Astrocyte of the cerebellum (primary cell): Measurements from ENCODE around the gene RPS15.
A peak's percentile ranks its signal among the peaks of the same experiment; 100 is the strongest.

Source experiments
- DNase-seq: peaks from one replicate; pipeline ENCODE4 v3.0.0-alpha.2; 2011; ENCODE audit warnings: low read depth
- H3K4me3 ChIP-seq: 2 replicates; pipeline ENCODE4 v1.5.1; 2011; ENCODE audit warnings: mild to moderate bottlenecking, low read depth, low read length, moderate library complexity
- in situ Hi-C: cut with HindIII; loops from 2 replicates; pipeline ENCODE4 v1.10.0; 2017; ENCODE audit warnings: low sequenced_read_pairs
- TF ChIP-seq, protein P1 (sequence below): IDR thresholded peaks from 2 replicates; pipeline ENCODE4 v1.5.1; 2012; ENCODE audit warnings: low read length, low read depth, moderate library complexity, mild to moderate bottlenecking; ENCODE audit errors: missing control alignments

Gene RPS15

DNA sequence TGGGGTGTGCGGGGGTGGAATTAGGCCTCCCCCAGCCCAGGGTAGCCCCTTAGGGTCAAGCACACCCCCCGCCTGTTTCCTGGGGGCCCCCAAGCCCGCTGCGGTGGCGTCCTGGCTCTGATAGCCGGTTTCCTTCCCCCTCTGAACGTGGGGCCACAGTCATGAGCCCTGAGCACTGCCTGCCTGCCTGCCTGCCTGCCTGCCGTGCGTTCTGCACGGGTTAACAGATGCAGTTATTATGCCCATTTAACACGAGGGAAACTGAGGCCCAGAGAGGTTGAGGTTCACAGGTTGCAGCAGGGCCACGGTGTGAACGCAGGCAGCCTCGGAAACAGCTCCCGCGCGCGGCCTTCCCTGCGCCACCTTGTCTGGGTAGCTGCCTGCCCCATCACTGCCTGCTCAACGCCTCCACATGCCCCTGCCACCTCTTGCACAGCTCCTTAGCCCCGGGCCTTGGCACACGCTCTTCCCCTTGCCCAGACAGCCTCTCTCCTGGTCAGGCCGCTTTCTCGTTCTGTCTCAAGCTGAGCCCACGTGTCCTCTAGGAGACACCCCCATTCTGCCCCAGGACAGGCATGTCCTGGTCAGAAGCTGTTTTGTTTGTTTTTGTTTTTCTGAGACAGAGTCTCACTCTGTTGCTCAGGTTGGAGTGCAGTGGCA lies 35.7 kb upstream of the RPS15 start:
- in situ Hi-C loops = no loop called here
- TF ChIP-seq, protein P1, sequence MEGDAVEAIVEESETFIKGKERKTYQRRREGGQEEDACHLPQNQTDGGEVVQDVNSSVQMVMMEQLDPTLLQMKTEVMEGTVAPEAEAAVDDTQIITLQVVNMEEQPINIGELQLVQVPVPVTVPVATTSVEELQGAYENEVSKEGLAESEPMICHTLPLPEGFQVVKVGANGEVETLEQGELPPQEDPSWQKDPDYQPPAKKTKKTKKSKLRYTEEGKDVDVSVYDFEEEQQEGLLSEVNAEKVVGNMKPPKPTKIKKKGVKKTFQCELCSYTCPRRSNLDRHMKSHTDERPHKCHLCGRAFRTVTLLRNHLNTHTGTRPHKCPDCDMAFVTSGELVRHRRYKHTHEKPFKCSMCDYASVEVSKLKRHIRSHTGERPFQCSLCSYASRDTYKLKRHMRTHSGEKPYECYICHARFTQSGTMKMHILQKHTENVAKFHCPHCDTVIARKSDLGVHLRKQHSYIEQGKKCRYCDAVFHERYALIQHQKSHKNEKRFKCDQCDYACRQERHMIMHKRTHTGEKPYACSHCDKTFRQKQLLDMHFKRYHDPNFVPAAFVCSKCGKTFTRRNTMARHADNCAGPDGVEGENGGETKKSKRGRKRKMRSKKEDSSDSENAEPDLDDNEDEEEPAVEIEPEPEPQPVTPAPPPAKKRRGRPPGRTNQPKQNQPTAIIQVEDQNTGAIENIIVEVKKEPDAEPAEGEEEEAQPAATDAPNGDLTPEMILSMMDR = no peak
- no peak for DNase-seq
- no peak overlapping the region for H3K4me3 ChIP-seq

- in situ Hi-C loops = no loop called here
- H3K4me3 ChIP-seq = peak overlapping the region; percentile 47
- DNase-seq = peak; percentile 93
- TF ChIP-seq, protein P1 = peak; percentile 32
Observed at GRCh38 chr19:1406774-1407527, 31.2 kb upstream of the RPS15 start.

- TF ChIP-seq, protein P1 = no peak
- H3K4me3 ChIP-seq = peak within 1 kb of the TSS; percentile 91
- DNase-seq = no peak
- in situ Hi-C loops = no loop called here
Observed at GRCh38 chr19:1407528-1408299, 30.5 kb upstream of the RPS15 start, which contains the start of gene DAZAP1. Gene DAZAP1 (plus strand): TSS chr19:1407586. CDS start chr19:1407774, 188 bp downstream.

DNA sequence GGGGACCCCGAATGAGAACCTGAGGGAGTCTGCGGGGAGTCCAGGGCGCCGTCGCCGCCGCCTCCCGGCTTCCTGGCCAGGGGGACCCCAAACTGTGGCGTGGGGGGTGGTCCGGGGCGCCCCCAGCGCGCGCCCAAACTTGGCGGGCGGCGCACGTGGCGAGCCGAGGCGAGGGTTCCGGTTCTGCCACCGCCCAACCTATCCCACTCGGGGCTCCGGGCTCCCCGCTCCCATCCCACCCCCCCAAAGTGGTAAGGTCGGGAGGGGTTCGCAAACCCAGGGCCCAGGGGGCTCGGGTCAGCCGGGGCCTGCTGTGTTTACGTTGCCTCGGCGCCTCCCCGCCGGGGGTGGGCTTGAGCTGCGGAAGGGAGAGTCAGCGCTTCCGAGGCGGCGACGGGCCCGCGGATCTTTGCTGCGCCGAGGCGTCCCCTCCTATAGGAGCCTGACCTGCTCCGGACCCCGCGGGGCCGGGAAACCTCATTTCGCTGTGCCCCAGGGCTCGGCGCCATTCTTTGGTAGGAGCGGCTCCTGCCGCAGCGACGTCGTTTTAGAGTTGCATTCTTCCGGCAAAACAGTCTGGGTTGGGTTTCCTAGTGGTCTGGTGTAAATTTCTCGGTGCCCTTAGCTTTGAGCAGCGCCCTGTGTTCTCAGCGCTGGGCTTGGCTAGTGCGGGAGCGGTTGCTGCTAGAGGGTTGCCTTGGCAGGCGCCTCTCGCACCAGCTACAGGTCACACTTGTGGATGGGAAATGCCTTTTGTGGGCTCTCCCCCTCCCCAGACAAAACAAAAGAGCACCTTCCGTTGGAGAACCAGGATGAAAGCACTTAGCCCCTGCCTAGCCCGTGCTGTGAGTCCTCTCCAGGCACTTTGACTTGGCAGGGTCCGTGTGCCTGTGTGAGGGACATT lies 29.6 kb upstream of the RPS15 start:
- peak overlapping the region; percentile 91 for H3K4me3 ChIP-seq
- TF ChIP-seq, protein P1 = no peak
- no peak for DNase-seq
- in situ Hi-C loops = no loop called here

GRCh38 chr19:1409204-1410005 lies 28.8 kb upstream of the RPS15 start:
- TF ChIP-seq, protein P1 = no peak
- H3K4me3 ChIP-seq = peak overlapping the region; percentile 91
- in situ Hi-C loops = loop anchor here (5.0 kb wide), 2 partner anchors 87 to 127 kb away; no protein-coding TSS in a partner anchor
- no peak for DNase-seq
